CD8-positive, alpha-beta memory T cell (primary cell): ENCODE data around the gene RPS6KA2. TPM values are rescaled to one million over a fixed set of nuclear protein-coding genes. Genes with fewer than 3 reads are reported as not detected.

Experiments
- polyA plus RNA-seq: library from polyadenylated mRNA; unstranded; fragments of 300-500 nt; fragmentation: Illumina TruSeq; gene quantifications from one replicate; pipeline ENCODE4 v1.2.3, GENCODE V29; 2021
- total RNA-seq, 2 experiments: library from RNA; stranded (reverse); gene quantifications; one replicate each; pipeline ENCODE4 v1.2.3, GENCODE V29; 2021

RPS6KA2 gene
- total and polyA plus RNA-seq, 3 experiments from 2014 or later, result 3.6 to 4.7 (median 4.6) TPM

Other genes with a start within 250 kb of the RPS6KA2 start
- 10 to 100 TPM; 36.3 to 39.3 TPM for gene MPC1, start 244.3 kb downstream of the RPS6KA2 start, total RNA-seq
- 62.1 TPM for gene MPC1, start 244.3 kb downstream of the RPS6KA2 start, polyA plus RNA-seq
- gene RAMACL, start 40.6 kb downstream of the RPS6KA2 start, total RNA-seq, result under 1 TPM; 0.13 to 0.60 TPM
- 0.15 TPM for gene RAMACL, start 40.6 kb downstream of the RPS6KA2 start, polyA plus RNA-seq